HepG2 (cell line): ENCODE measurements around the gene CTBP1. TPM values are rescaled to one million over a fixed set of nuclear protein-coding genes. Genes with fewer than 3 reads are reported as not detected.

ENCODE experiments used
- ETV5 ChIP-seq: IDR thresholded peaks from 2 replicates; pipeline ENCODE4 v1.6.1; 2018; ENCODE audit warnings: missing biosample characterization, missing genetic modification reagents, inconsistent platforms, borderline replicate concordance
- HNRNPL ChIP-seq: fragments of 200-400 bp; formaldehyde crosslinking; IDR thresholded peaks from 2 replicates; pipeline ENCODE4 v1.6.1; 2017; ENCODE audit warnings: mild to moderate bottlenecking, low read depth, low read length
- ISL2 ChIP-seq: sonication (generic); formaldehyde crosslinking; IDR thresholded peaks from 2 replicates; pipeline ENCODE4 v1.5.0; 2020; ENCODE audit warnings: missing genetic modification reagents
- NCOA2 ChIP-seq: sonication (generic); formaldehyde crosslinking; IDR thresholded peaks from 2 replicates; pipeline ENCODE4 v1.8.0; 2022; ENCODE audit warnings: inconsistent platforms
- NCOR1 ChIP-seq: fragments of 200-600 bp; sonication (generic); IDR thresholded peaks from 2 replicates; pipeline ENCODE4 v1.7.0; 2017; ENCODE audit warnings: antibody characterized with exemption, low read length, borderline replicate concordance
- NONO ChIP-seq, 2 experiments: fragments of 450-650 bp in 1 of 2; sonication (generic) in 1 of 2; formaldehyde crosslinking in 1 of 2; IDR thresholded peaks in 1 of 2; conservative IDR thresholded peaks in 1 of 2; 2 replicates each; pipeline versions ENCODE4 v1.6.1 to v1.8.0; 2017 to 2022; ENCODE audit warnings: mild to moderate bottlenecking in 1 of 2, missing genetic modification reagents in 1 of 2, moderate library complexity in 1 of 2
- RAD51 ChIP-seq: fragments of 450-650 bp; IDR thresholded peaks from 2 replicates; pipeline ENCODE4 v1.6.1; 2016; ENCODE audit warnings: borderline replicate concordance
- RFX5 ChIP-seq: IDR thresholded peaks from 2 replicates; pipeline ENCODE4 v1.6.1; 2011; ENCODE audit warnings: low read depth, low read length, improper control_type of control experiment
- SALL1 ChIP-seq: sonication (generic); formaldehyde crosslinking; IDR thresholded peaks from 2 replicates; pipeline ENCODE4 v1.8.0; 2022; ENCODE audit warnings: mild to moderate bottlenecking, missing genetic modification reagents
- SOX6 ChIP-seq, 2 experiments: fragments of 450-650 bp in 1 of 2; sonication (generic) in 1 of 2; formaldehyde crosslinking in 1 of 2; IDR thresholded peaks; 2 replicates each; pipeline versions ENCODE4 v1.4.0 to v1.6.1; 2017 to 2020; ENCODE audit warnings: antibody characterized with exemption in 1 of 2, mild to moderate bottlenecking in 1 of 2, missing genetic modification reagents in 1 of 2
- SRSF4 ChIP-seq: fragments of 200-400 bp; formaldehyde crosslinking; IDR thresholded peaks from one replicate; pipeline ENCODE4 v1.6.1; 2018; ENCODE audit warnings: mild to moderate bottlenecking, low read depth, low read length, moderate library complexity; ENCODE audit not compliant: poor library complexity, severe bottlenecking
- SRY ChIP-seq: sonication (generic); formaldehyde crosslinking; IDR thresholded peaks from 2 replicates; pipeline ENCODE4 v1.8.0; 2022; ENCODE audit warnings: mild to moderate bottlenecking, missing genetic modification reagents
- XRCC5 ChIP-seq: fragments of 200-400 bp; formaldehyde crosslinking; optimal IDR thresholded peaks from 2 replicates; pipeline ENCODE3; 2017; ENCODE audit warnings: mild to moderate bottlenecking, low read length
- ZNF263 ChIP-seq: sonication (generic); formaldehyde crosslinking; IDR thresholded peaks from 2 replicates; pipeline ENCODE4 v1.4.0; 2020; ENCODE audit warnings: missing genetic modification reagents
- ZNF768 ChIP-seq: sonication (generic); formaldehyde crosslinking; IDR thresholded peaks from 2 replicates; pipeline ENCODE4 v1.4.0; 2020; ENCODE audit warnings: missing genetic modification reagents
- polyA plus RNA-seq, 8 experiments: library from polyadenylated mRNA; depleted of rRNA in 3 of 8; stranded (reverse) in 7 of 8; unstranded in 1 of 8; fragments of >200 nt; fragmentation: Illumina TruSeq in 4 of 8; extraction: Trizol in 4 of 8; gene quantifications; 2 replicates each; pipeline versions ENCODE4 v1.2.1 to v1.2.3, GENCODE V29; 2011 to 2016; ENCODE audit warnings: low read depth in 4 of 8, missing spikeins in 1 of 8, mixed read lengths in 1 of 8; ENCODE audit not compliant: insufficient read depth in 1 of 8
- total RNA-seq, 5 experiments: library from RNA; depleted of rRNA; stranded (reverse); fragments of >200 nt; fragmentation: Illumina TruSeq; extraction: Trizol; gene quantifications; 2 replicates each; pipeline ENCODE4 v1.2.3, GENCODE V29; 2016; ENCODE audit warnings: low read depth in 1 of 5
- TF ChIP-seq, protein P1 (sequence below): sonication (generic); formaldehyde crosslinking; IDR thresholded peaks from 2 replicates; pipeline ENCODE4 v1.4.0; 2020; ENCODE audit warnings: missing genetic modification reagents, borderline replicate concordance
- TF ChIP-seq, protein P2 (sequence below): IDR thresholded peaks from 2 replicates; pipeline ENCODE4 v1.6.1; 2016; ENCODE audit warnings: mild to moderate bottlenecking
- TF ChIP-seq, protein P3 (sequence below), 2 experiments: sonication (generic) in 1 of 2; formaldehyde crosslinking in 1 of 2; IDR thresholded peaks; 2 replicates each; pipeline versions ENCODE4 v1.4.0 to v1.6.1; 2016 to 2020; ENCODE audit warnings: borderline replicate concordance in 1 of 2, low read depth in 1 of 2, mild to moderate bottlenecking in 1 of 2, missing genetic modification reagents in 1 of 2
- TF ChIP-seq, protein P4 (sequence below), 2 experiments: fragments of 450-650 bp in 1 of 2; sonication (generic) in 1 of 2; formaldehyde crosslinking; IDR thresholded peaks; 2 replicates each; pipeline versions ENCODE4 v1.5.0 to v1.8.0; 2020 to 2022; ENCODE audit warnings: mild to moderate bottlenecking in 1 of 2, missing genetic modification reagents in 1 of 2

Gene CTBP1
- total and polyA plus RNA-seq, 2 of the 13 experiments (the other 11 are each of a cell fraction or from before 2014, with no cell fraction given), result 78.5 to 112 TPM

DNA sequence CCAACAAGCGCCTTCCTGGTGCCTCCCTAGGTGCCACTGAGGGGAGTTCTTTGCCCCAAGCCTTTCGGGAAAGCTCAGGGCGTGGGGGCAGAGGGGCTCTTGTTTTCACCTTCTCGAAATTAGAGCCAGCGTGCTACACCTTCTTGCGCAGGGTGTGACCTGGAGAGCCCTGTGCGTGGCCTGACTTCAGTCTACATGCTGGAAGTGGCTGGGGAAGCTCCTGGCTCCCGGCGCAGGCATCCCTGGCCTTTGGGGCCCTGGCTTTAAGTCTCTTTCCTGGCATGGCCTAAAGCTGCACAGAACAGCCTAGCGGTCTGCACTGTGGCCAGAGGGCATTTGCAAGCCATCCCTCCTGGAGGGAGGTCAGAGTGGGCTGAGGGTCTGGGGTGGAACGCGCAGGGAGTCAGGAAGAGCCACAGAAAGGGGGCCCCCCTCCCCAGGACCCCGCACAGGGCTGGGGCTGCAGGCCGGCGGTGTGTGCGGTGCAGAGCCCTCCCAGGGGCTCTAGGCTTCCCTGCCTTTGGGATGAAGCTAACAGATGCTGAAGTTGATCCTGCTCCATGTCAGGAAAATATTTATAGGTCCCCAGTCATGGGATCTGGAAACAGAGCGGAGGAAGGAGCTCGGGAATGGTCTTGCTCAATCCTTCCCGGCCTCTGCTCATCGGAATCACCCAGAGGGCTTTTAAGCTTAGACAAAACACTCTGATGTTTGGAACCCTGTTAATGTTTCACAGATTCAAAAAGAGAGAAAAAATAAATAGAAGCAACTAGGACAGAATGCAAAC is 75.8 kb downstream of the CTBP1 start (continued):
- TF ChIP-seq SOX6 (IDR thresholded peaks at IDR 0.05) (no peak), SOX6 (CRISPR knock-in tag; IDR thresholded peaks at IDR 0.05) (peak; percentile 58), XRCC5 (peak; percentile 5), SRSF4 (no peak), NCOA2 (0 out of 2 replicates have a peak, but pooled peaks have one; percentile 53), ZNF263 (CRISPR knock-in tag) (peak; percentile 55), ETV5 (CRISPR knock-in tag) (peak; percentile 19; the same call in 1 of the 2 replicates), SALL1 (no peak), RFX5 (peak; percentile 20; the same call in 1 of the 2 replicates), NCOR1 (peak; percentile 31; the same call in 1 of the 2 replicates), RAD51 (no peak), SRY (CRISPR knock-in tag) (peak; percentile 54; the same call in 1 of the 2 replicates), ZNF768 (no peak; the same call in 1 of the 2 replicates), NONO (IDR thresholded peaks at IDR 0.05) (no peak), NONO (CRISPR knock-in tag; conservative IDR thresholded peaks at IDR 0.05) (peak; percentile 21; the same call in 1 of the 2 replicates), HNRNPL (peak; percentile 61), ISL2 (CRISPR knock-in tag) (peak; percentile 16; the same call in 1 of the 2 replicates)
- TF ChIP-seq, protein P1, sequence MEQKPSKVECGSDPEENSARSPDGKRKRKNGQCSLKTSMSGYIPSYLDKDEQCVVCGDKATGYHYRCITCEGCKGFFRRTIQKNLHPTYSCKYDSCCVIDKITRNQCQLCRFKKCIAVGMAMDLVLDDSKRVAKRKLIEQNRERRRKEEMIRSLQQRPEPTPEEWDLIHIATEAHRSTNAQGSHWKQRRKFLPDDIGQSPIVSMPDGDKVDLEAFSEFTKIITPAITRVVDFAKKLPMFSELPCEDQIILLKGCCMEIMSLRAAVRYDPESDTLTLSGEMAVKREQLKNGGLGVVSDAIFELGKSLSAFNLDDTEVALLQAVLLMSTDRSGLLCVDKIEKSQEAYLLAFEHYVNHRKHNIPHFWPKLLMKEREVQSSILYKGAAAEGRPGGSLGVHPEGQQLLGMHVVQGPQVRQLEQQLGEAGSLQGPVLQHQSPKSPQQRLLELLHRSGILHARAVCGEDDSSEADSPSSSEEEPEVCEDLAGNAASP (CRISPR knock-in tag), result peak; percentile 0; the same call in 1 of the 2 replicates
- TF ChIP-seq, protein P2, sequence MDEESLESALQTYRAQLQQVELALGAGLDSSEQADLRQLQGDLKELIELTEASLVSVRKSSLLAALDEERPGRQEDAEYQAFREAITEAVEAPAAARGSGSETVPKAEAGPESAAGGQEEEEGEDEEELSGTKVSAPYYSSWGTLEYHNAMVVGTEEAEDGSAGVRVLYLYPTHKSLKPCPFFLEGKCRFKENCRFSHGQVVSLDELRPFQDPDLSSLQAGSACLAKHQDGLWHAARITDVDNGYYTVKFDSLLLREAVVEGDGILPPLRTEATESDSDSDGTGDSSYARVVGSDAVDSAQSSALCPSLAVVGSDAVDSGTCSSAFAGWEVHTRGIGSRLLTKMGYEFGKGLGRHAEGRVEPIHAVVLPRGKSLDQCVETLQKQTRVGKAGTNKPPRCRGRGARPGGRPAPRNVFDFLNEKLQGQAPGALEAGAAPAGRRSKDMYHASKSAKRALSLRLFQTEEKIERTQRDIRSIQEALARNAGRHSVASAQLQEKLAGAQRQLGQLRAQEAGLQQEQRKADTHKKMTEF, result peak; percentile 30; the same call in 1 of the 2 replicates
- TF ChIP-seq, protein P3, sequence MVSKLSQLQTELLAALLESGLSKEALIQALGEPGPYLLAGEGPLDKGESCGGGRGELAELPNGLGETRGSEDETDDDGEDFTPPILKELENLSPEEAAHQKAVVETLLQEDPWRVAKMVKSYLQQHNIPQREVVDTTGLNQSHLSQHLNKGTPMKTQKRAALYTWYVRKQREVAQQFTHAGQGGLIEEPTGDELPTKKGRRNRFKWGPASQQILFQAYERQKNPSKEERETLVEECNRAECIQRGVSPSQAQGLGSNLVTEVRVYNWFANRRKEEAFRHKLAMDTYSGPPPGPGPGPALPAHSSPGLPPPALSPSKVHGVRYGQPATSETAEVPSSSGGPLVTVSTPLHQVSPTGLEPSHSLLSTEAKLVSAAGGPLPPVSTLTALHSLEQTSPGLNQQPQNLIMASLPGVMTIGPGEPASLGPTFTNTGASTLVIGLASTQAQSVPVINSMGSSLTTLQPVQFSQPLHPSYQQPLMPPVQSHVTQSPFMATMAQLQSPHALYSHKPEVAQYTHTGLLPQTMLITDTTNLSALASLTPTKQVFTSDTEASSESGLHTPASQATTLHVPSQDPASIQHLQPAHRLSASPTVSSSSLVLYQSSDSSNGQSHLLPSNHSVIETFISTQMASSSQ (IDR thresholded peaks at IDR 0.05; ENCODE audit: low read depth), result peak; percentile 84
- TF ChIP-seq, protein P3 (CRISPR knock-in tag; IDR thresholded peaks at IDR 0.05; ENCODE audit: borderline replicate concordance), result peak; percentile 88; the same call in 1 of the 2 replicates
- TF ChIP-seq, protein P4, sequence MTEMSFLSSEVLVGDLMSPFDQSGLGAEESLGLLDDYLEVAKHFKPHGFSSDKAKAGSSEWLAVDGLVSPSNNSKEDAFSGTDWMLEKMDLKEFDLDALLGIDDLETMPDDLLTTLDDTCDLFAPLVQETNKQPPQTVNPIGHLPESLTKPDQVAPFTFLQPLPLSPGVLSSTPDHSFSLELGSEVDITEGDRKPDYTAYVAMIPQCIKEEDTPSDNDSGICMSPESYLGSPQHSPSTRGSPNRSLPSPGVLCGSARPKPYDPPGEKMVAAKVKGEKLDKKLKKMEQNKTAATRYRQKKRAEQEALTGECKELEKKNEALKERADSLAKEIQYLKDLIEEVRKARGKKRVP (CRISPR knock-in tag; IDR thresholded peaks at IDR 0.05), result 0 out of 4 replicates have a peak, but pooled peaks of 1 of the 2 experiments have one; percentile 12
